GM21529 (cell line): ENCODE measurements around the gene FCN2.

Experiments used
- ATAC-seq: cut with Tn5 transposase; IDR thresholded peaks from one replicate; pipeline ENCODE4 v1.9.1; 2021; ENCODE audit not compliant: unreplicated experiment

FCN2 gene

GRCh38 chr9:134880484-134881312, at the start of gene FCN2:
Gene FCN2, plus strand, starts transcription at chr9:134880810. Its CDS starts 12 bp downstream, at chr9:134880822.
- no peak for ATAC-seq

- ATAC-seq, result no peak
Observed at GRCh38 chr9:134830926-134831720, 49.5 kb upstream of the FCN2 start.

GRCh38 chr9:134832471-134832870, 48.1 kb upstream of the FCN2 start:
- ATAC-seq, result no peak

DNA sequence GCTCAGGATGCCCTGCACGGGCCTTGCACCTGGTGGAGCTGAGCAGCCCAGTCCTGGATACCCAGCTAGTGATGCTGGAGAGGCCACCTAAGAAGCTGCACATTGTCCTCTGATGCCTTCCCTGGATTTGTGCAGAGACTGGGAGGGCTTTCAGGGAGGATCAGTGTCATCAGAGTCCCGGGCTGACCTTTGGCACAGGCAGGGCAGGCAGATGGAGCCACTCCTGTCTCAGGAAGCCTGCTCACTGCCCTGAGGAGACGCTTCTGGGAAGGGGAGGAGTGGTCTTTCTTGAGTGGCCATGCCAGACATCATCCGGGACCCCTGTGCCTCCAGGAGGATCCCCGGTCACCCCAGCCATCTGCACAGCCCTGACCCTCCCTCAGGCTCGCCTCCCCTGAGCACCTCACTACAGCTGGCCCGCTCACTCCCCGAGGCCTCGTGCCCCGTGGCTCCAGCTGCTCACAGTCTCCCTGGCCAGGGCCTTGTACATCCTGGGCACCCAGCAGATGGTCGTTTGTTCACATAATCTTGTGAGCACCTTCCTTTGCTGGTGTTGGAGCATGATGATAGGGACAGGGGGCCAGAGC, 47.2 kb upstream of the FCN2 start:
- ATAC-seq, result no peak

- ATAC-seq, result no peak
Observed at GRCh38 chr9:134834217-134834956, 46.2 kb upstream of the FCN2 start.

DNA sequence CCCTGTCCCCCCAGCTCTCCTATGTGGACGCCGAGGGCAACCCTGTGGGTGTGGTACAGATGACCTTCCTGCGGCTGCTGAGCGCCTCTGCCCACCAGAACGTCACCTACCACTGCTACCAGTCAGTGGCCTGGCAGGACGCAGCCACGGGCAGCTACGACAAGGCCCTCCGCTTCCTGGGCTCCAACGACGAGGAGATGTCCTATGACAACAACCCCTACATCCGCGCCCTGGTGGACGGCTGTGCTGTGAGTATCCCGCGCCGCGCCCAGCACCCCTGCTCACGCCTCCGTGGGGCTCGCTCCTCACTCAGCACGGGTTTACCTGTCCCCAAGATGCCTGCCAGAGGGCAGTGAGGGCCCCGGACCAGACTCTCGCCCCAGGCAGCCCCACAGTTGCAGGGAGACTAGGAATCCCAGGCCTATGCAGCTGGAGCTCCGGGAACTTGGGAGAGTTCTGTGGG, 45.6 kb upstream of the FCN2 start:
- no peak for ATAC-seq

- no peak for ATAC-seq
Observed at GRCh38 chr9:134835448-134835847, 45.2 kb upstream of the FCN2 start.

GRCh38 chr9:134835987-134836386, 44.6 kb upstream of the FCN2 start:
- no peak for ATAC-seq

GRCh38 chr9:134836406-134836970, 44.1 kb upstream of the FCN2 start:
- no peak for ATAC-seq

GRCh38 chr9:134837529-134837928, 43.1 kb upstream of the FCN2 start:
- no peak for ATAC-seq

- no peak for ATAC-seq
Observed at GRCh38 chr9:134838651-134839454, 41.8 kb upstream of the FCN2 start.

GRCh38 chr9:134839455-134840125, 41.0 kb upstream of the FCN2 start:
- ATAC-seq, result no peak

GRCh38 chr9:134840511-134840910, 40.1 kb upstream of the FCN2 start:
- no peak for ATAC-seq

DNA sequence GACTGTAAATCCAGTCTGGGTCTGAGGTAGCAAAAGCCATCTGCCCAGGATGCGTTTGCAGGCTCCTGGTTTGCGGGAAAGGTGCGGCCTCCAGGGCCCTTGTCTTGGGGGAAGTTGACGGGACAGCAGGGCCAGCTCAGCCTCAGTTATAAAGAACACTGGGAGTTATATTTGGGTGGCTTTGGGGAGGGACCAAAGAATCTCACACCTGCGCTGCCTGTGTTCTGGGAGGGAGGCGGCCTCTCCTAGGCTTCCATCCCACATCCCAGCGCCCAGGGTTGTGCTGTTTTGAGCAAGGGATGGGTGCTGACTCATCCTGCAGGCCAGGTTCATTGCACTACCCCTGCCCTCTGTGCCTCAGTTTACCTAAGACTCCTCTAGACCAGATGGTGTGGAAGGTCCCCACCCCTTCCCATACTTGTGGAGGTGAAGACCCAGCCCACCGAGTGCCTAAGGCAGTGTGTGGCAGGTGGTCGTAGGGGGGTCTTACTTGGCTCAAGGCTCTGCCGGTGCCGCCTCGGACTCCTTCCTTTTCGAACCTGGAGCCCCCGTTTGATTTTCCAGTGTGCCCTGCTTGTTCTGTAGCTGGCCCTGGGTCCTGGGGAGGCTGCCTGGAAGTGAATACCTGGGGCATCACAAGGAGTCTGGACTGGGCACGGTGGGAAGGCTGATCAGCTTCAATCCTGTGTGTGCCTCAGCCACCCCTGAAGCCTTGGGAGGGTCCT, 39.3 kb upstream of the FCN2 start:
- no peak for ATAC-seq

- ATAC-seq, result no peak
Observed at GRCh38 chr9:134842321-134842720, 38.3 kb upstream of the FCN2 start.

DNA sequence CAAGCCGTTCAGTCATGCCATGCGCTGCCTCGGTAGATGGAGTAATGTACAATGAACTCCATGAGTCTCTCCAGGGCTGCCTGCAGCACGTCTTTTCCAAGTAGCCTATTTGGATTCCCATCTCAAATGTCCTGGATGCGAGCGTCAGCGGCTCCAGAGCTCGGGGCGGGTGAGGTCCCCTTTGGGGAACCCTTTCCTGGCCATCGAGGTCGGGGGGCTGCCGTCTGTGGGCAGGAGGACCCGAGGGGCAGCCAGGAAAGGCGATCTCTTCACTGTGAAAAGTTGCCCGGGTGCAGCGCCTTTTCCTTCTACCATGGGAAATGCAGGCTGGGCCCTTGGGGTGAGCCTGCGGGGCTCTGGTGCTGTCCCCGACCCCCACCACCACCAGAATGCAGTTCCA, 36.9 kb upstream of the FCN2 start:
- ATAC-seq, result no peak

DNA sequence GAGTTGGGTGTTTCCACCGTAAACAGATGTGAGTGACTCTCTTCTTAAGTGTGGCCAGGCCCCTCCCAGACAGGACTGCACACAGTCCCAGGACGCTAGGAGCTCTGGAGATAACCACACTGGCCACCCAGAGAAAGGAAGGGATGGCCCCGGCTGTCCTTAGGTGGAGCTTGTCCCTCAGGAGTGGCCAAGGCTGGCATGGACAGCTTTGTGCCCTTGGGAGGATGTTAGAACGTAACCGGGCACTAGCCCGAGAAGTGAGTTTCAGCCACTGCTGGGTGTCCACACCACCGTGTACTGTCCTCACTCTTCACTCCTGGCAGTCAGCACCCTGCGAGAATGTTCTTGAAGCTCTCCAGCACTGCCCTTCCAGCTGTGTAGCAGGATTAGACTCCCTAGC, 35.8 kb upstream of the FCN2 start:
- no peak for ATAC-seq

- no peak for ATAC-seq
Observed at GRCh38 chr9:134846187-134846586, 34.4 kb upstream of the FCN2 start.

DNA sequence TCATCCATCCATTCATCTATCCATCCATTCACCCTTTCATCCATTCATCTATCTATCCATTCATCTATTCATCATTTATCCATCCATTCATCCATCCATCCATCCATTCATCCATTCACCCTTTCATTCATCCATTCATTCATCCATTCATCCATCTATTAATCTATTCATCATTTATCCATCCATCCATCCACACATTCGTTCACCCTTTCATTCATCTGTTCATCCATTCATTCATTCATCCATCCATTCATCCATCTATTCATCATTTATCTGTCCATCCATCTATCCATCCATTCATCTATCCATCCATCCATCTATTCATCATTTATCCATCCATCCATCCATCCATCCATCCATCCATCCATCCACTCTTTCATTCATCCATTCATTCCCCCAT, 33.9 kb upstream of the FCN2 start:
- no peak for ATAC-seq
